GM23338 (cell line): Measurements from ENCODE around the gene TESK2. TPM values are rescaled to one million over a fixed set of nuclear protein-coding genes. Genes with fewer than 3 reads are reported as not detected.

ENCODE experiments used
- ETS1 ChIP-seq: IDR thresholded peaks from 2 replicates; pipeline ENCODE4 v1.6.1; 2016; ENCODE audit warnings: antibody characterized with exemption
- EZH2phosphoT487 ChIP-seq: fragments of 200-600 bp; sonication (generic); IDR thresholded peaks from one replicate; pipeline ENCODE4 v1.8.1; 2018; ENCODE audit warnings: antibody characterized with exemption; ENCODE audit not compliant: unreplicated experiment
- NANOG ChIP-seq: IDR thresholded peaks from 2 replicates; pipeline ENCODE4 v1.6.1; 2016; ENCODE audit warnings: antibody characterized with exemption, borderline replicate concordance
- POLR2AphosphoS5 ChIP-seq: IDR thresholded peaks from 2 replicates; pipeline ENCODE4 v1.6.1; 2016; ENCODE audit warnings: antibody characterized with exemption, low read depth
- STAT1 ChIP-seq: IDR thresholded peaks from one replicate; pipeline ENCODE4 v1.6.1; 2016; ENCODE audit warnings: antibody characterized with exemption; ENCODE audit not compliant: unreplicated experiment
- ZNF331 ChIP-seq: fragments of 250-450 bp; sonication (Bioruptor Pico); IDR thresholded peaks from 2 replicates; pipeline ENCODE4 v1.5.0; 2020; ENCODE audit warnings: low read depth, mild to moderate bottlenecking, moderate library complexity
- ZNF462 ChIP-seq: fragments of 250-450 bp; sonication (Bioruptor Pico); IDR thresholded peaks from 2 replicates; pipeline ENCODE4 v1.5.0; 2020; ENCODE audit warnings: mild to moderate bottlenecking, moderate library complexity
- polyA plus RNA-seq: library from polyadenylated mRNA; unstranded; fragments of >200 nt; fragmentation: Nextera tagmentation; extraction: Ambion mirVana; gene quantifications from 2 replicates; pipeline ENCODE4 v1.2.1, GENCODE V29; 2016
- total RNA-seq: library from RNA; depleted of rRNA; stranded (reverse); fragments of >200 nt; shearing (Covaris generic); gene quantifications from 2 replicates; pipeline ENCODE4 v1.2.3, GENCODE V29; 2014

Gene TESK2
- total and polyA plus RNA-seq, 2 experiments from 2014 or later: 5.2 to 14.0 TPM

- TF ChIP-seq ZNF462 (CRISPR knock-in tag) (no peak), STAT1 (no peak), ETS1 (no peak), ZNF331 (no peak), NANOG (no peak), EZH2phosphoT487 (no peak), POLR2AphosphoS5 (no peak)
These were observed 186.5 kb downstream of the TESK2 start (continued) for GRCh38 chr1:45304311-45305081.
